ENCODE data around the gene MVK.

DNA sequence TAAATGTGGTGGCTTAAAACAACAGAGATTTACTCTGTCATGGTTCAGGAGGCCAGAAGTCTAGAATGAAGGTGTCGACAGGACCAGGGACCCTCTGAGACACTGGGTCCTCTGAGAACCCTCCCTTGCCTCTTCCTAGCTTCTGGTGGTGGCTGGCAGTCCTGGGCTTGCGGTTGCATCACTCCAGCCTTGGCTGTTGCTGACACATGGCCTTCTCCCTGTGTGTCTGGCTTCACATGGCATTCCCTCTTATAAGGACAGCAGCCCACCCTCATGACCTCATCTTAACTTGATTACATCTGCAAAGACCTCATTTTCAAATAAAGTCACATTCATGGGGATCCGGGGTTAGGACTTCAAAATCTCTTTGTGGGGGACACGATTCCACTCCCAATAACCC, 36.9 kb downstream of the MVK start:
- no peak for TF ChIP-seq CTCF (IDR thresholded peaks at IDR 0.05; ENCODE audit: insufficient read depth, low read depth, low read length)
- TF ChIP-seq EZH2 (IDR thresholded peaks at IDR 0.05; ENCODE audit: insufficient read depth, low read length), result no peak

Measured in astrocyte (in vitro differentiated cells and primary cell).